ENCODE results near the gene TLE3. TPM values are rescaled to one million over a fixed set of nuclear protein-coding genes. Genes with fewer than 3 reads are reported as not detected.
A peak's percentile ranks its signal among the peaks of the same experiment; 100 is the strongest.

TLE3 gene
- total and polyA plus RNA-seq, 7 donors: 16.8 to 82.0 (median 49.5) TPM

DNA sequence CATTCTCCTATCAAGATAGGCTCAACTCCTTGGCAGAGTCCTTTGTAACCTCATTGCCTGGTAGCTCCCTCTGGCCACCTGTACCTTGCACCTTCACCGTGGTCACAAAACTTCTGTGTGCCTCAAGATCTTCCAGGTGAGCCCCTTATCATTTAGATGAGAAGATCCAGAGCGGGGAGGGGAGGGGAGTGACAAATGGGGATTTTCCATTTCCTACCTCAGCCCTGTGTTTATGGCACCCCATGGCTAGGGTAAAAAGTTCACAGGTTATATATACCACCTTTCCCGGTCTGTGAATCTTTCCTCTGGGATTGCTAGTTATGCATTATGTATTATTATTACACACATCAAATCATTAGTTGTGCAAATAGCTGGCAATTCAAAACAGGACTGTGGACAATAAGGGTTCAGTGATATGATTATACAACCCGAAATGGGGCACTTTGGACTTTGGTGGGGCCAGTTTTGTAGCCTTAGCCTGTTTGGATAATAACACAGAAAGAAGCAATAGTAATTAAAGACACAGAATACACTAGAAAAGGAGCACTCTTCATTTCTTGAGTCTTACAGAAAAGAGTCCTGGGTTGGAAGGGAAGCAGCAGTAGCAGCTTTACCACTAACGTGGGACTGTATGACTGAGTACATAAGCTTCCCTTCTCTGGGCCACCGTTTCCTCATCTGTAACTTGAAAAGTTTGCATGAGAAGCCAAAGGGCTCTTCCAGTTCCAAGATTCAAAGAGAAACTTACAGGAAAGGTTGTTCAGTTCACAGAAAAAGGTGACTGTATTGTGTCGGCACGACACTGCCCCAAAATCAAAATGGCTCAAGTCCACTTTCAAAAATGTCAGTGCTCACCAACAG is 7.1 kb downstream of the TLE3 start:
- peaks cover 2 to 94% (median 87%) of the 10 kb centered on the region in 4 donors for H3K4me1 ChIP-seq
- H3K9me3 ChIP-seq: no peaks in the 10 kb centered on the region
- DNase-seq: no peak
- H3K36me3 ChIP-seq: peaks cover 0 to 13% (median 5%) of the 10 kb centered on the region in 4 donors
- no peak overlapping the region for H3K4me3 ChIP-seq
- peak overlapping the region in 3 of 4 donors; percentile 99 for H3K27ac ChIP-seq
- intact Hi-C loops (cut with DNase I): loop anchor here (10.0 kb wide), 1 partner anchor 516 kb away; no protein-coding TSS in a partner anchor
- WGBS, 2 donors: 21 to 69% methylated on average over 8 of the region's 8 CpGs
- TF ChIP-seq POLR2A (IDR thresholded peaks at IDR 0.05): no peak
- TF ChIP-seq POLR2AphosphoS5 (IDR thresholded peaks at IDR 0.05): no peak
- TF ChIP-seq CTCF (IDR thresholded peaks at IDR 0.05): no peak
- TF ChIP-seq EP300 (IDR thresholded peaks at IDR 0.05): no peak
- no peaks in the 10 kb centered on the region for H3K27me3 ChIP-seq

GRCh38 chr15:70089692-70089971 is 8.1 kb downstream of the TLE3 start:
- TF ChIP-seq POLR2AphosphoS5 (IDR thresholded peaks at IDR 0.05): no peak
- no peak for TF ChIP-seq POLR2A (IDR thresholded peaks at IDR 0.05)
- TF ChIP-seq CTCF (IDR thresholded peaks at IDR 0.05): no peak
- no peak for TF ChIP-seq EP300 (IDR thresholded peaks at IDR 0.05)
- intact Hi-C loops (cut with DNase I): no loop called here
- no peak for DNase-seq
- H3K27me3 ChIP-seq: no peaks in the 10 kb centered on the region
- peak overlapping the region; percentile 43 to 99 (median 82) for H3K27ac ChIP-seq
- H3K9me3 ChIP-seq: no peaks in the 10 kb centered on the region
- 35 to 69% methylated on average over 6 of the region's 6 CpGs for WGBS, 2 donors
- no peak overlapping the region for H3K4me3 ChIP-seq
- peaks cover 2 to 88% (median 78%) of the 10 kb centered on the region in 4 donors for H3K4me1 ChIP-seq
- H3K36me3 ChIP-seq: peaks cover 0 to 22% (median 9%) of the 10 kb centered on the region in 4 donors

GRCh38 chr15:70088887-70089691 is 8.6 kb downstream of the TLE3 start:
- Histone ChIP-seq H3K4me1 (peaks cover 2 to 88% (median 73%) of the 10 kb centered on the region in 4 donors), H3K9me3 (no peaks in the 10 kb centered on the region), H3K27me3 (no peaks in the 10 kb centered on the region), H3K4me3 (peak overlapping the region in 2 of 4 donors; percentile 5 to 13), H3K36me3 (peaks cover 0 to 28% (median 9%) of the 10 kb centered on the region in 4 donors), H3K27ac (peak overlapping the region; percentile 43 to 99 (median 82))
- 44 to 67% methylated on average over 23 of the region's 23 CpGs for WGBS, 2 donors
- no peak for DNase-seq
- TF ChIP-seq POLR2A (IDR thresholded peaks at IDR 0.05) (no peak), CTCF (IDR thresholded peaks at IDR 0.05) (no peak), POLR2AphosphoS5 (IDR thresholded peaks at IDR 0.05) (no peak), EP300 (IDR thresholded peaks at IDR 0.05) (no peak)
- intact Hi-C loops (cut with DNase I): no loop called here

DNA sequence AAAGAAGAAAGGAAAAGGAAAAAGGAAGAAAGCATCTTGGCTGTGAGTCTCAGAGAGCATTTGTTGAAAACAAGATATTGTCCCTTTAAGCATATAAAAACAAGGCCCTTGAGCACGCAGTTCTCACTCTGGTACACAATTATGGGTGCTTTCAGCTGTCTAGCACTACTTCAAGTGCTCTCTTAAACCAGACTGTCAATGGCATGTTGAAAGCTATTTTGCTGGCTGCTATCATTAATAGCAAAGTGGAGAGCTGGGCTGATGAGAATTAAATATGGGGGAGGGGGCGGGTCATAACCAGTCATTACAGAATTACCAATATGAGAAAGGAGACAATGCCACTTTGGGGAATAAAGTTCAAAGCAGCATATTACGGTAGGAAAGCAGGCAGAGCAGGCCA is 9.3 kb downstream of the TLE3 start:
- peak overlapping the region; percentile 43 to 99 (median 82) for H3K27ac ChIP-seq
- intact Hi-C loops (cut with DNase I): no loop called here
- peaks cover 2 to 86% (median 70%) of the 10 kb centered on the region in 4 donors for H3K4me1 ChIP-seq
- 67 to 80% methylated on average over 3 of the region's 3 CpGs for WGBS, 2 donors
- no peaks in the 10 kb centered on the region for H3K9me3 ChIP-seq
- H3K4me3 ChIP-seq: peak overlapping the region in 2 of 4 donors; percentile 5 to 13
- no peaks in the 10 kb centered on the region for H3K27me3 ChIP-seq
- TF ChIP-seq CTCF (IDR thresholded peaks at IDR 0.05) (no peak), EP300 (IDR thresholded peaks at IDR 0.05) (no peak), POLR2A (IDR thresholded peaks at IDR 0.05) (no peak), POLR2AphosphoS5 (IDR thresholded peaks at IDR 0.05) (no peak)
- no peak for DNase-seq
- H3K36me3 ChIP-seq: peaks cover 0 to 34% (median 9%) of the 10 kb centered on the region in 4 donors
